Measurements from ENCODE around the gene ACO2. TPM values are rescaled to one million over a fixed set of nuclear protein-coding genes. Genes with fewer than 3 reads are reported as not detected.
A peak's percentile ranks its signal among the peaks of the same experiment; 100 is the strongest.

Gene ACO2
- total RNA-seq, 1 donor: 57.9 TPM

- Histone ChIP-seq H3K4me2 (ENCODE audit: insufficient read depth, low read length) (no peak overlapping the region), H2AFZ (ENCODE audit: low read length) (no peak overlapping the region), H3K27me3 (ENCODE audit: insufficient read depth, low read length) (no peaks in the 10 kb centered on the region), H3K9me3 (ENCODE audit: low read depth, low read length) (no peaks in the 10 kb centered on the region), H3K4me3 (ENCODE audit: insufficient read depth, low read length) (no peak overlapping the region), H4K20me1 (ENCODE audit: insufficient read depth, low read length) (peaks cover 8% of the 10 kb centered on the region), H3K27ac (ENCODE audit: low read depth, low read length) (no peak overlapping the region), H3K4me1 (ENCODE audit: insufficient read depth, low read length) (peaks cover 13% of the 10 kb centered on the region), H3K79me2 (ENCODE audit: insufficient read depth, low read length) (peaks cover 51% of the 10 kb centered on the region), H3K36me3 (ENCODE audit: insufficient read depth, low read length) (peaks cover 24% of the 10 kb centered on the region)
- peak; percentile 92 for DNase-seq (ENCODE audit: insufficient read length, low spot score, missing footprints)
- TF ChIP-seq CTCF (IDR thresholded peaks at IDR 0.05; ENCODE audit: extremely low read depth, low read depth, low read length): peak; percentile 42
These were observed 32.3 kb downstream of the ACO2 start for GRCh38 chr22:41501209-41501608.

- Histone ChIP-seq H2AFZ (ENCODE audit: low read length) (no peak overlapping the region), H3K27ac (ENCODE audit: low read depth, low read length) (peak overlapping the region; percentile 42), H3K4me2 (ENCODE audit: insufficient read depth, low read length) (peak overlapping the region; percentile 9), H3K27me3 (ENCODE audit: insufficient read depth, low read length) (no peaks in the 10 kb centered on the region), H3K4me3 (ENCODE audit: insufficient read depth, low read length) (no peak overlapping the region), H3K79me2 (ENCODE audit: insufficient read depth, low read length) (peaks cover 41% of the 10 kb centered on the region), H4K20me1 (ENCODE audit: insufficient read depth, low read length) (peaks cover 9% of the 10 kb centered on the region), H3K4me1 (ENCODE audit: insufficient read depth, low read length) (peaks cover 13% of the 10 kb centered on the region), H3K9me3 (ENCODE audit: low read depth, low read length) (no peaks in the 10 kb centered on the region), H3K36me3 (ENCODE audit: insufficient read depth, low read length) (peaks cover 43% of the 10 kb centered on the region)
- DNase-seq (ENCODE audit: insufficient read length, low spot score, missing footprints): peak; percentile 97
- TF ChIP-seq CTCF (IDR thresholded peaks at IDR 0.05; ENCODE audit: extremely low read depth, low read depth, low read length): no peak
These were observed 35.5 kb downstream of the ACO2 start for GRCh38 chr22:41504397-41504796.

DNA sequence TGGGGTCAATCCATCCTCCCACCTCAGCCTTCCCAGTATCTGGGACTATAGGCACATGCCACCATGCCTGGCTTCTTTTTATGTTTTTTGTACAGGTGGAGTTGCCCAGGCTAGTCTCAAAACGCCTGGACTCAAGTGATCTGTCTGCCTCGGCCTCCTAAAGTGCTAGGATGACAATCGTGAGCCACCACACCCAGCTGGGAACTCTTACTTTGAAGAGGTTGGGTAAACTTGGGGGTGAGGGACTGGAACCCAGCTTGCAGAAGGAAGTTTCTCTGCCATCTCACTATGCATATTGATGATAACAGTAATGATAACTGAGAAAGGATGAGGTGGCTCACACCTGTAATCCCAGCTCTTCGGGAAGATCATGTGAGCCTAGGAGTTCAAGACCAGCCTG, 35.9 kb downstream of the ACO2 start:
- Histone ChIP-seq H3K4me3 (ENCODE audit: insufficient read depth, low read length) (no peak overlapping the region), H4K20me1 (ENCODE audit: insufficient read depth, low read length) (peaks cover 9% of the 10 kb centered on the region), H3K4me2 (ENCODE audit: insufficient read depth, low read length) (no peak overlapping the region), H3K4me1 (ENCODE audit: insufficient read depth, low read length) (peaks cover 13% of the 10 kb centered on the region), H3K27me3 (ENCODE audit: insufficient read depth, low read length) (no peaks in the 10 kb centered on the region), H3K36me3 (ENCODE audit: insufficient read depth, low read length) (peaks cover 39% of the 10 kb centered on the region), H2AFZ (ENCODE audit: low read length) (no peak overlapping the region), H3K79me2 (ENCODE audit: insufficient read depth, low read length) (peaks cover 37% of the 10 kb centered on the region), H3K27ac (ENCODE audit: low read depth, low read length) (no peak overlapping the region), H3K9me3 (ENCODE audit: low read depth, low read length) (no peaks in the 10 kb centered on the region)
- TF ChIP-seq CTCF (IDR thresholded peaks at IDR 0.05; ENCODE audit: extremely low read depth, low read depth, low read length): no peak
- no peak for DNase-seq (ENCODE audit: insufficient read length, low spot score, missing footprints)

DNA sequence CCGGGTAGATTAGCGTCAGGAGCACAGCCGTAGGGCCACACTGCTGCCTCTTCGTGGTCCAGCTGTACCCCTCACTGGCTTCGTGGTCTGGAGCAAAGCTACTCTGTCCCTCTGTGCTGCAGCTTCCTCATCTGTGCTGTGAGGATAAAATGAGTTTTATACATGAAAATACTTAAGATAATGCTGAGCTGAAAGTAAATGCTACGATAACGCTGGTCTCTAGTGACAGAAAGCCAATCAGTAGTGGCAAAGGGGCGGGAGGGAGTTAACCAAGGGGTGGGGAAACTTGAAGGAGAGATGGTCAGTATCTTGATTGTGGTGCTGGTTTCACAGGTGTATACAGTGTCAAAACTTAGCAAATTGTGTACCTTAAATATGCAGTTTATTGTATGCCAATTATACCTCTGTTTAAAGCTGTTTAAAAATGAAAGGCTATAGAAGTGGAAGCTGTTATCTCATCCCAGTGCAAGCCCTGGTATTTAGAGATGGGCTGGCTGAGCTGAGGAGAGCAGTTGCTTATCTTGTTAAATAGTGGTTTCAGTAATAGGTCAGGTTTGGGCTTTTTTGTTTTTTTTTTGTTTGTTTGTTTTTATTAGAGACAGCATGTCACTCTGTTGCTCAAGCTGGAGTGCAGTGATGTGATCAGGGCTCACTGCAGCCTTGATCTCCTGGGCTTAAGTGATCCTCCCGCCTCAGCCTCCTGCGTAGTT, 36.7 kb downstream of the ACO2 start:
- Histone ChIP-seq H3K4me3 (ENCODE audit: insufficient read depth, low read length) (no peak overlapping the region), H4K20me1 (ENCODE audit: insufficient read depth, low read length) (peaks cover 9% of the 10 kb centered on the region), H3K4me1 (ENCODE audit: insufficient read depth, low read length) (peaks cover 13% of the 10 kb centered on the region), H3K9me3 (ENCODE audit: low read depth, low read length) (no peaks in the 10 kb centered on the region), H3K36me3 (ENCODE audit: insufficient read depth, low read length) (peaks cover 36% of the 10 kb centered on the region), H3K79me2 (ENCODE audit: insufficient read depth, low read length) (peaks cover 35% of the 10 kb centered on the region), H3K27ac (ENCODE audit: low read depth, low read length) (no peak overlapping the region), H2AFZ (ENCODE audit: low read length) (no peak overlapping the region), H3K27me3 (ENCODE audit: insufficient read depth, low read length) (no peaks in the 10 kb centered on the region), H3K4me2 (ENCODE audit: insufficient read depth, low read length) (no peak overlapping the region)
- no peak for DNase-seq (ENCODE audit: insufficient read length, low spot score, missing footprints)
- TF ChIP-seq CTCF (IDR thresholded peaks at IDR 0.05; ENCODE audit: extremely low read depth, low read depth, low read length): no peak

Measured in osteoblast (primary cell).